Measurements from ENCODE around the gene TSPAN16. TPM values are rescaled to one million over a fixed set of nuclear protein-coding genes. Genes with fewer than 3 reads are reported as not detected.

Gene TSPAN16
- total and polyA plus RNA-seq, 2 of the 13 experiments (the other 11 are each of a cell fraction or from before 2014, with no cell fraction given) = not detected

DNA sequence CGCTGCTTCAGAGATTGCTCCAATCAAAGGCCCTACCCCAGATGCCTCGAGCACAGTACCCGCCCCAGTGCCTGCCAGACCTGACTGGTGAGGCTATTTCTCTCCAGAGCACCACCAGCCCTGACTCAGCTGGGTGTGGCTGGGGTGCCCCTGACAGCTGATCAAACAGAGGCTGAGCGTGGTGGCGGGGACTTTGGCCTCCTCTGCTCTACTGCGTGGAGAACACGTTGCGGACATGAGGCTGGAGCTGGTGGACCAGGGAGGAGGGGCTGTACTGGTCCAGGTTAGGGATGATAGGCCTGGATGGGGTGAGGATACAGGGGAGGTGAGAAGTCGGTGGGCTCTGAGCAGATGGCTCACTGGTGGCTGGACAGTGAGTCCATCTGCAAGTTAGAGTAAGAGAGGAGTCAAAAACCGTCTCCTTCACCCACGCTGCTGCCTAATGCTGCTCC lies 30.1 kb upstream of the TSPAN16 start (continued):
- TF ChIP-seq NCOA5 (CRISPR knock-in tag; IDR thresholded peaks at IDR 0.05) (no peak), RFXAP (CRISPR knock-in tag; IDR thresholded peaks at IDR 0.05; ENCODE audit: borderline replicate concordance) (peak; percentile 86; the same call in 1 of the 2 replicates), ZNF775 (CRISPR knock-in tag; IDR thresholded peaks at IDR 0.05; ENCODE audit: borderline replicate concordance) (no peak), ZNF224 (CRISPR knock-in tag; IDR thresholded peaks at IDR 0.05) (no peak), ADNP (CRISPR knock-in tag; IDR thresholded peaks at IDR 0.05) (no peak), SRSF4 (IDR thresholded peaks at IDR 0.05; ENCODE audit: low read depth, low read length, poor library complexity, severe bottlenecking) (no peak), ZNF704 (CRISPR knock-in tag; IDR thresholded peaks at IDR 0.05; ENCODE audit: borderline replicate concordance) (0 out of 2 replicates have a peak, but pooled peaks have one; percentile 31), ISL2 (CRISPR knock-in tag; IDR thresholded peaks at IDR 0.05) (peak; percentile 78), SCMH1 (CRISPR knock-in tag; IDR thresholded peaks at IDR 0.05; ENCODE audit: borderline replicate concordance) (no peak), ATF3 (CRISPR knock-in tag; IDR thresholded peaks at IDR 0.05) (peak; percentile 89), AHR (CRISPR knock-in tag; IDR thresholded peaks at IDR 0.05) (peak; percentile 55; the same call in 1 of the 2 replicates), ZNF747 (CRISPR knock-in tag; IDR thresholded peaks at IDR 0.05; ENCODE audit: borderline replicate concordance) (peak; percentile 98), KDM4B (CRISPR knock-in tag; IDR thresholded peaks at IDR 0.05) (peak; percentile 89; the same call in 1 of the 2 replicates), POLR2A (IDR thresholded peaks at IDR 0.05; ENCODE audit: insufficient read depth in 1 of 2, low read depth in 2 of 2, low read length in 2 of 2) (peak in 1 of 2 experiments; percentile 54; a peak in 1 of 4 replicates), ZNF451 (CRISPR knock-in tag; IDR thresholded peaks at IDR 0.05) (peak; percentile 89; the same call in 1 of the 2 replicates), ZNF720 (CRISPR knock-in tag; IDR thresholded peaks at IDR 0.05) (no peak), MAFG (CRISPR knock-in tag; IDR thresholded peaks at IDR 0.05) (no peak; the same call in 1 of the 2 replicates), MTF1 (CRISPR knock-in tag; IDR thresholded peaks at IDR 0.05) (no peak), TGIF2 (CRISPR knock-in tag; IDR thresholded peaks at IDR 0.05) (peak; percentile 98), TCF12 (IDR thresholded peaks at IDR 0.05) (no peak), TCF12 (CRISPR knock-in tag; IDR thresholded peaks at IDR 0.05) (peak; percentile 99), ZNF143 (CRISPR knock-in tag; IDR thresholded peaks at IDR 0.05) (no peak), SUZ12 (IDR thresholded peaks at IDR 0.05; ENCODE audit: low read depth, low read length) (no peak)
- TF ChIP-seq, protein P1, sequence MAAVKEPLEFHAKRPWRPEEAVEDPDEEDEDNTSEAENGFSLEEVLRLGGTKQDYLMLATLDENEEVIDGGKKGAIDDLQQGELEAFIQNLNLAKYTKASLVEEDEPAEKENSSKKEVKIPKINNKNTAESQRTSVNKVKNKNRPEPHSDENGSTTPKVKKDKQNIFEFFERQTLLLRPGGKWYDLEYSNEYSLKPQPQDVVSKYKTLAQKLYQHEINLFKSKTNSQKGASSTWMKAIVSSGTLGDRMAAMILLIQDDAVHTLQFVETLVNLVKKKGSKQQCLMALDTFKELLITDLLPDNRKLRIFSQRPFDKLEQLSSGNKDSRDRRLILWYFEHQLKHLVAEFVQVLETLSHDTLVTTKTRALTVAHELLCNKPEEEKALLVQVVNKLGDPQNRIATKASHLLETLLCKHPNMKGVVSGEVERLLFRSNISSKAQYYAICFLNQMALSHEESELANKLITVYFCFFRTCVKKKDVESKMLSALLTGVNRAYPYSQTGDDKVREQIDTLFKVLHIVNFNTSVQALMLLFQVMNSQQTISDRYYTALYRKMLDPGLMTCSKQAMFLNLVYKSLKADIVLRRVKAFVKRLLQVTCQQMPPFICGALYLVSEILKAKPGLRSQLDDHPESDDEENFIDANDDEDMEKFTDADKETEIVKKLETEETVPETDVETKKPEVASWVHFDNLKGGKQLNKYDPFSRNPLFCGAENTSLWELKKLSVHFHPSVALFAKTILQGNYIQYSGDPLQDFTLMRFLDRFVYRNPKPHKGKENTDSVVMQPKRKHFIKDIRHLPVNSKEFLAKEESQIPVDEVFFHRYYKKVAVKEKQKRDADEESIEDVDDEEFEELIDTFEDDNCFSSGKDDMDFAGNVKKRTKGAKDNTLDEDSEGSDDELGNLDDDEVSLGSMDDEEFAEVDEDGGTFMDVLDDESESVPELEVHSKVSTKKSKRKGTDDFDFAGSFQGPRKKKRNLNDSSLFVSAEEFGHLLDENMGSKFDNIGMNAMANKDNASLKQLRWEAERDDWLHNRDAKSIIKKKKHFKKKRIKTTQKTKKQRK (IDR thresholded peaks at IDR 0.05; ENCODE audit: low read length) = no peak
- TF ChIP-seq, protein P2, sequence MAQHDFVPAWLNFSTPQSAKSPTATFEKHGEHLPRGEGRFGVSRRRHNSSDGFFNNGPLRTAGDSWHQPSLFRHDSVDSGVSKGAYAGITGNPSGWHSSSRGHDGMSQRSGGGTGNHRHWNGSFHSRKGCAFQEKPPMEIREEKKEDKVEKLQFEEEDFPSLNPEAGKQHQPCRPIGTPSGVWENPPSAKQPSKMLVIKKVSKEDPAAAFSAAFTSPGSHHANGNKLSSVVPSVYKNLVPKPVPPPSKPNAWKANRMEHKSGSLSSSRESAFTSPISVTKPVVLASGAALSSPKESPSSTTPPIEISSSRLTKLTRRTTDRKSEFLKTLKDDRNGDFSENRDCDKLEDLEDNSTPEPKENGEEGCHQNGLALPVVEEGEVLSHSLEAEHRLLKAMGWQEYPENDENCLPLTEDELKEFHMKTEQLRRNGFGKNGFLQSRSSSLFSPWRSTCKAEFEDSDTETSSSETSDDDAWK (CRISPR knock-in tag; IDR thresholded peaks at IDR 0.05) = no peak
- TF ChIP-seq, protein P3, sequence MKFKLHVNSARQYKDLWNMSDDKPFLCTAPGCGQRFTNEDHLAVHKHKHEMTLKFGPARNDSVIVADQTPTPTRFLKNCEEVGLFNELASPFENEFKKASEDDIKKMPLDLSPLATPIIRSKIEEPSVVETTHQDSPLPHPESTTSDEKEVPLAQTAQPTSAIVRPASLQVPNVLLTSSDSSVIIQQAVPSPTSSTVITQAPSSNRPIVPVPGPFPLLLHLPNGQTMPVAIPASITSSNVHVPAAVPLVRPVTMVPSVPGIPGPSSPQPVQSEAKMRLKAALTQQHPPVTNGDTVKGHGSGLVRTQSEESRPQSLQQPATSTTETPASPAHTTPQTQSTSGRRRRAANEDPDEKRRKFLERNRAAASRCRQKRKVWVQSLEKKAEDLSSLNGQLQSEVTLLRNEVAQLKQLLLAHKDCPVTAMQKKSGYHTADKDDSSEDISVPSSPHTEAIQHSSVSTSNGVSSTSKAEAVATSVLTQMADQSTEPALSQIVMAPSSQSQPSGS (CRISPR knock-in tag; IDR thresholded peaks at IDR 0.05) = peak; percentile 71; the same call in 1 of the 2 replicates
